Activated naive CD4-positive, alpha-beta T cell treated with Interleukin-2 at 50 U/mL for 16 hours (primary cell): Measurements from ENCODE around the gene ATF7.
"Not testable (repeated sequence)": the region's sequence is repeated elsewhere in the genome, so short reads cannot be mapped to it uniquely, and the experiment has no call there.

Source experiments
- DNase-seq: peaks from one replicate; pipeline ENCODE4 v3.0.0-alpha.2; 2020

The ATF7 gene

GRCh38 chr12:53625373-53625945 is 723 bp downstream of the ATF7 start:
- DNase-seq: no peak

- DNase-seq: no peak
Measured at GRCh38 chr12:53624956-53625355, 1.2 kb downstream of the ATF7 start.

- no peak for DNase-seq
Measured at GRCh38 chr12:53624458-53624857, 1.7 kb downstream of the ATF7 start.

- DNase-seq: no peak
Measured at GRCh38 chr12:53623548-53624385, 2.4 kb downstream of the ATF7 start.

- no peak for DNase-seq
Measured at GRCh38 chr12:53622724-53623123, 3.5 kb downstream of the ATF7 start.

- DNase-seq: no peak
Measured at GRCh38 chr12:53618275-53618674, 7.9 kb downstream of the ATF7 start.

GRCh38 chr12:53617700-53618099 is 8.5 kb downstream of the ATF7 start:
- no peak for DNase-seq

GRCh38 chr12:53616950-53617349 is 9.2 kb downstream of the ATF7 start:
- DNase-seq: no peak

- DNase-seq: no peak
Measured at GRCh38 chr12:53613821-53614220, 12.4 kb downstream of the ATF7 start.

- no peak for DNase-seq
Measured at GRCh38 chr12:53612978-53613377, 13.2 kb downstream of the ATF7 start.

GRCh38 chr12:53611304-53611703 is 14.9 kb downstream of the ATF7 start:
- no peak for DNase-seq

- not testable (repeated sequence) for DNase-seq
Measured at GRCh38 chr12:53606688-53607087, 19.5 kb downstream of the ATF7 start.

GRCh38 chr12:53604581-53604980 is 21.6 kb downstream of the ATF7 start:
- no peak for DNase-seq

GRCh38 chr12:53603804-53604203 is 22.4 kb downstream of the ATF7 start:
- DNase-seq: no peak

- no peak for DNase-seq
Measured at GRCh38 chr12:53603196-53603595, 23.0 kb downstream of the ATF7 start.

GRCh38 chr12:53602176-53602864 is 23.9 kb downstream of the ATF7 start:
- DNase-seq: no peak

- DNase-seq: no peak
Measured at GRCh38 chr12:53601296-53601847, 24.8 kb downstream of the ATF7 start.

- no peak for DNase-seq
Measured at GRCh38 chr12:53600490-53601295, 25.5 kb downstream of the ATF7 start.

GRCh38 chr12:53599579-53599978 is 26.6 kb downstream of the ATF7 start:
- no peak for DNase-seq

GRCh38 chr12:53598971-53599370 is 27.2 kb downstream of the ATF7 start:
- not testable (repeated sequence) for DNase-seq

GRCh38 chr12:53596920-53597363 is 29.2 kb downstream of the ATF7 start:
- no peak for DNase-seq

- DNase-seq: no peak
Measured at GRCh38 chr12:53594897-53595615, 31.1 kb downstream of the ATF7 start.
